ENCODE measurements around the gene COMMD9. TPM values are rescaled to one million over a fixed set of nuclear protein-coding genes. Genes with fewer than 3 reads are reported as not detected.

COMMD9 gene
- total and polyA plus RNA-seq, 2 of the 8 experiments (the other 6 are each of a cell fraction or from before 2014, with no cell fraction given), result 42.5 to 49.1 TPM

GRCh38 chr11:36230779-36231699, 58.2 kb downstream of the COMMD9 start:
- Histone ChIP-seq H4K20me1 (replicated peaks in 1 of 2; ENCODE audit: control insufficient read depth in 1 of 2, insufficient read depth in 2 of 2, low read length in 2 of 2) (peaks cover 0 to 3% of the 10 kb centered on the region in 2 experiments), H3K79me2 (ENCODE audit: control insufficient read depth in 1 of 2, insufficient read depth in 2 of 2, low read length in 2 of 2) (no peaks in the 10 kb centered on the region), H3K4me1 (replicated peaks in 1 of 4; ENCODE audit: control insufficient read depth in 3 of 4, insufficient read depth in 4 of 4, low read length in 3 of 4) (no peaks in the 10 kb centered on the region), H3K27me3 (replicated peaks in 1 of 4; ENCODE audit: control insufficient read depth in 3 of 4, extremely low read depth in 1 of 4, insufficient read depth in 3 of 4, low read length in 3 of 4) (no peaks in the 10 kb centered on the region), H3K9ac (replicated peaks in 1 of 4; ENCODE audit: extremely low read depth in 1 of 4, low read depth in 3 of 4, low read length in 3 of 4) (no peak overlapping the region), H3K4me2 (ENCODE audit: insufficient read depth in 1 of 2, low read depth in 2 of 2, low read length in 2 of 2) (no peak overlapping the region), H2AK5ac (ENCODE audit: low read depth, low read length) (no peak overlapping the region), H3K56ac (replicated peaks; ENCODE audit: insufficient read length, low read depth, low read length) (no peak overlapping the region), H2BK120ac (replicated peaks; ENCODE audit: low read depth, low read length) (no peak overlapping the region), H3K4ac (replicated peaks; ENCODE audit: insufficient read length, low read depth, low read length) (no peak overlapping the region), H3K36me3 (ENCODE audit: control insufficient read depth in 2 of 4, insufficient read depth in 4 of 4, low read length in 3 of 4) (peaks cover 0 to 6% (median 0%) of the 10 kb centered on the region in 4 experiments; a peak in 2 of 8 replicates), H3K23ac (ENCODE audit: insufficient read length) (no peak overlapping the region), H3K4me3 (ENCODE audit: extremely low read depth in 1 of 4, insufficient read depth in 2 of 4, low read depth in 3 of 4, low read length in 4 of 4) (no peak overlapping the region), H2BK20ac (ENCODE audit: low read length) (no peak overlapping the region), H2BK15ac (ENCODE audit: low read length) (no peak overlapping the region), H3K27ac (ENCODE audit: low read depth, low read length) (no peak overlapping the region), H4K8ac (ENCODE audit: extremely low read depth, insufficient read depth, low read length) (no peak overlapping the region), H3K9me3 (ENCODE audit: insufficient read depth in 2 of 2, low read depth in 1 of 2, low read length in 1 of 2) (no peaks in the 10 kb centered on the region), H4K91ac (replicated peaks; ENCODE audit: insufficient read length, low read length) (no peak overlapping the region), H3K23me2 (ENCODE audit: low read depth, low read length) (no peaks in the 10 kb centered on the region), H2BK12ac (ENCODE audit: low read depth, low read length) (no peak overlapping the region), H4K5ac (ENCODE audit: insufficient read length, low read depth, low read length) (no peak overlapping the region), H3K18ac (ENCODE audit: extremely low read depth, low read length) (no peak overlapping the region), H3K14ac (ENCODE audit: insufficient read length) (no peak overlapping the region), H3K79me1 (ENCODE audit: low read depth, low read length) (no peaks in the 10 kb centered on the region), H2AFZ (ENCODE audit: low read length) (no peak overlapping the region), H2BK5ac (ENCODE audit: low read depth, low read length) (no peak overlapping the region)
- 82% methylated on average over 11 of the region's 11 CpGs; no CpG with 5 or more reads in 1 of the 2 experiments for WGBS, 2 experiments (ENCODE audit: extremely low coverage in 1 of 2, insufficient coverage in 1 of 2, insufficient read length in 1 of 2, insufficient replicate concordance in 2 of 2, low coverage in 1 of 2, low lambda C conversion rate in 2 of 2, missing lambda C conversion rate in 1 of 2)
- DNase-seq (ENCODE audit: low read depth in 1 of 2, low spot score in 2 of 2), result no peak
- TF ChIP-seq HDAC2 (IDR thresholded peaks at IDR 0.05; ENCODE audit: borderline replicate concordance in 1 of 2, low read depth in 2 of 2, low read length in 2 of 2) (no peak), E2F6 (IDR thresholded peaks at IDR 0.05) (no peak), HDAC6 (IDR thresholded peaks at IDR 0.05; ENCODE audit: low read depth, low read length) (no peak), USF2 (IDR thresholded peaks at IDR 0.05; ENCODE audit: low read length) (no peak)
- ChIA-PET CTCF (ENCODE audit: partially characterized antibody) (interaction anchor here (0.9 to 1.5 kb wide), 4 partner anchors 13 to 41 kb away, joined by 3 read pairs; no protein-coding TSS in a partner anchor), POLR2A (ENCODE audit: partially characterized antibody) (no interaction called here)
- FAIRE-seq, result no peak

All from H1 (cell line).